ENCODE data around the gene CNTROB.

The CNTROB gene, protein sequence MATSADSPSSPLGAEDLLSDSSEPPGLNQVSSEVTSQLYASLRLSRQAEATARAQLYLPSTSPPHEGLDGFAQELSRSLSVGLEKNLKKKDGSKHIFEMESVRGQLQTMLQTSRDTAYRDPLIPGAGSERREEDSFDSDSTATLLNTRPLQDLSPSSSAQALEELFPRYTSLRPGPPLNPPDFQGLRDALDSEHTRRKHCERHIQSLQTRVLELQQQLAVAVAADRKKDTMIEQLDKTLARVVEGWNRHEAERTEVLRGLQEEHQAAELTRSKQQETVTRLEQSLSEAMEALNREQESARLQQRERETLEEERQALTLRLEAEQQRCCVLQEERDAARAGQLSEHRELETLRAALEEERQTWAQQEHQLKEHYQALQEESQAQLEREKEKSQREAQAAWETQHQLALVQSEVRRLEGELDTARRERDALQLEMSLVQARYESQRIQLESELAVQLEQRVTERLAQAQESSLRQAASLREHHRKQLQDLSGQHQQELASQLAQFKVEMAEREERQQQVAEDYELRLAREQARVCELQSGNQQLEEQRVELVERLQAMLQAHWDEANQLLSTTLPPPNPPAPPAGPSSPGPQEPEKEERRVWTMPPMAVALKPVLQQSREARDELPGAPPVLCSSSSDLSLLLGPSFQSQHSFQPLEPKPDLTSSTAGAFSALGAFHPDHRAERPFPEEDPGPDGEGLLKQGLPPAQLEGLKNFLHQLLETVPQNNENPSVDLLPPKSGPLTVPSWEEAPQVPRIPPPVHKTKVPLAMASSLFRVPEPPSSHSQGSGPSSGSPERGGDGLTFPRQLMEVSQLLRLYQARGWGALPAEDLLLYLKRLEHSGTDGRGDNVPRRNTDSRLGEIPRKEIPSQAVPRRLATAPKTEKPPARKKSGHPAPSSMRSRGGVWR

GRCh38 chr17:7931709-7932482, at the start of gene CNTROB, which contains the start of gene TRAPPC1:
Gene CNTROB (plus strand): TSS chr17:7932206. CDS start chr17:7933080, 874 bp downstream.
Gene TRAPPC1 (minus strand): TSS chr17:7931946. CDS start chr17:7931829, 117 bp downstream.
- DNase-seq (ENCODE audit: low spot score), result peak; percentile 100

DNA sequence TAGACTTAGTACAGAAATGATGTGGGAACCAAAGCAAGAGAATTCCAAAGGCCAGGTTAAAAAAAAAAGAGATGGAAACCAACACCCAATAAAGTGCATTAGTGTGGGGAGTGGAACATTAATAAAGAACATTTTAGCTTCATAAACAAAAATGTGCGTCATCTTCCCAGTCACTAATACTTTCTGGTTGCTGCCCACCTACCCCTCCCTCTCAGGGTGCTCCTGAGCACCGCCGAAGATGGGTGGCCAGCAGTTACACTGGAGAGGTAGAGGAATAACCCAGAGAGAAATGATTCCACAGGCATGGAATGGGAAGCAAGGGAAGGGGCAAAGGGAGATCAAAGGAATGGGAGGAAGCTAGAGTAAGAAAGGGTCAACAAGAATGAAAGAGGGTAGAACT, 49.4 kb upstream of the CNTROB start:
- DNase-seq (ENCODE audit: low spot score), result no peak

DNA sequence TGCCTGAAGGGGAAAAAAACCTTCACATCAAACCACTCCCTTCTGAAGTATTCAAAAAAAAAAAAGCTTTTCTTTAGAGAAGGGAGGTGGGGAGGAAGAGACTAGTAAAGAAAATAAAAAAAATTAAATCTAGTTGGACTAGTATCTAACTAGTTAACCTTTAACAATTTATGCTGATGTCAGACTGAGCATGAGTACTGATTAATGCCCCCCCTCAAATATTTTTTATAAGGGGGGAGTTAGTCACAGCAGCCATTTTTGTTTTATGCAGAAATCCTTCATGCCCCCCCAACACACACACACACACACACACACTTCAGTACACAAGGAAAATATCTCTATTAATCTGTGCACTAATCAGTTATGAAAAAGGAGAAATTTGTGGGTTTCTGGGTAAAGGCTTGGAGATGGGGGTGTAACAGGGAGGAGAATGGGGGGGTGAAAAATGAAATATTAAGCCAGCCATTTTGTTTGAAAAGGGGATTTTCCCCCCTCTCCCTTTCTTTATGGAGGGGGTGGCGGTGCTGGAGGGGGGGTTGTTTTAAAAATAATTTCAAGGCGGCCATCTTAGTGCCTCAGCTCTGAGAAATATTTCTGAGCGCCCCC, 48.1 kb upstream of the CNTROB start:
- no peak for DNase-seq (ENCODE audit: low spot score)

DNA sequence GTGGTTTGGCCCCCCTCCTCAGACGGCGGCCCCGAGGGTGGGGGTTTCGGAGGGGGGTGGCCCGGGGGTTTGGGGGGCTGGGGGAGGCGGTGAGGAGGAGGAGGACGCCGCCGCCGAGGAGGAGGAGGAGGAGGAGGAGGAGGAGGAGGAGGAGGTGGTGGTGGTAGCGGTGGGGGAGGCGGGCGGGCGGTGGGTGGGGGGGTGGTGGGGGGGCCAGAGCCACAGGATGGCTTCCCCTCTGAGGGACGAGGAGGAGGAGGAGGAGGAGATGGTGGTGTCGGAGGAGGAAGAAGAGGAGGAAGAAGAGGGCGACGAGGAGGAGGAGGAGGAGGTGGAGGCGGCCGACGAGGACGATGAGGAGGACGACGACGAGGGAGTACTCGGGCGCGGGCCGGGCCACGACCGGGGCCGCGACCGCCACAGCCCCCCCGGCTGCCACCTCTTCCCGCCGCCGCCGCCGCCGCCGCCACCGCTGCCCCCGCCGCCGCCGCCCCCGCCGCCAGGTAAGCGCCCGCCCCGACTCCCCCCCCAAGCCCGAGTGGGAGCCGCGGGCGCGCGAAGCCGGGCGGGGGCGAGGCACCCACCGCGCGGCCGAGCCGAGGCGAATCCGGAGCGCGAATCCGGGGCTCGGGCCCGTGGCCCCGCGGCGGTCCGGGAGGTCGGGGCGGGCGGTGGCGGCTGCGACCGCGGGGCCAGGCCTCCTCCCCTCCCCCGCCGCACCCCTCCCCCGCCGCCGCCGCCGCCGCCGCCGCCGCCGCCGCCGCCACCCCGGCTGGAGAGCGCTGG, 47.2 kb upstream of the CNTROB start:
- DNase-seq (ENCODE audit: low spot score), result no peak

GRCh38 chr17:7885367-7886226, 46.4 kb upstream of the CNTROB start:
- DNase-seq (ENCODE audit: low spot score), result peak; percentile 65

- no peak for DNase-seq (ENCODE audit: low spot score)
Observed at GRCh38 chr17:7886227-7887037, 45.6 kb upstream of the CNTROB start.

GRCh38 chr17:7887038-7887481, 44.9 kb upstream of the CNTROB start:
- DNase-seq (ENCODE audit: low spot score), result no peak

- peak; percentile 95 for DNase-seq (ENCODE audit: low spot score)
Observed at GRCh38 chr17:7887482-7888183, 44.4 kb upstream of the CNTROB start.

GRCh38 chr17:7888184-7888920, 43.7 kb upstream of the CNTROB start, which contains the start of gene CHD3:
Gene CHD3 (plus strand): TSS chr17:7888789. CDS start chr17:7889001, 212 bp downstream.
- no peak for DNase-seq (ENCODE audit: low spot score)

GRCh38 chr17:7889166-7889955, 42.6 kb upstream of the CNTROB start:
- peak; percentile 92 for DNase-seq (ENCODE audit: low spot score)

DNA sequence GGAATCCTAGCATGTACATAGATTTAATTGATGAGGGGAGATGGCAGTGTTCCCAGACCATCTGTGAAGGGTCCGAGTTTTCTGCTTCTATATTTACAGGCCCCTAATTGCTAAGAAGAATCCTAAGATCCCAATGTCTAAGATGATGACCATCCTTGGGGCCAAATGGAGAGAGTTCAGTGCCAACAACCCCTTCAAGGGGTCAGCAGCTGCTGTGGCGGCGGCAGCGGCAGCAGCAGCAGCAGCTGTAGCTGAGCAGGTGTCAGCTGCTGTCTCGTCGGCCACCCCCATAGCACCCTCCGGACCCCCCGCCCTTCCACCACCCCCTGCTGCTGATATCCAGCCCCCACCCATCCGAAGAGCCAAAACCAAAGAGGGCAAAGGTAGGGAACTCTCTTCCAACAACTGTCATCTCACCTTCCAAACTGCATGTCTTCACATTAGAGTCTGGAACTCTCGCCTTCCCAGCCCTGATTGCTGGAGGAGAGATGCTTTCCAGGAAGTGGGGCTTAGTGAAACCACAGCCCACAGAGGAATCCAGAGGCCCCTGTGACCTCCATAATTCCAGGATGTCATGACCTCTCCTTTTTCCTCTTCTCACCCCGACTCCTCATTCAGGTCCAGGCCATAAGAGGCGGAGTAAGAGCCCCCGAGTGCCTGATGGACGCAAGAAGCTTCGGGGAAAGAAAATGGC, 38.7 kb upstream of the CNTROB start:
- DNase-seq (ENCODE audit: low spot score), result no peak

- DNase-seq (ENCODE audit: low spot score), result no peak
Observed at GRCh38 chr17:7894226-7894625, 37.8 kb upstream of the CNTROB start.

- no peak for DNase-seq (ENCODE audit: low spot score)
Observed at GRCh38 chr17:7894866-7895265, 37.1 kb upstream of the CNTROB start.

GRCh38 chr17:7897090-7897489, 34.9 kb upstream of the CNTROB start:
- no peak for DNase-seq (ENCODE audit: low spot score)

DNA sequence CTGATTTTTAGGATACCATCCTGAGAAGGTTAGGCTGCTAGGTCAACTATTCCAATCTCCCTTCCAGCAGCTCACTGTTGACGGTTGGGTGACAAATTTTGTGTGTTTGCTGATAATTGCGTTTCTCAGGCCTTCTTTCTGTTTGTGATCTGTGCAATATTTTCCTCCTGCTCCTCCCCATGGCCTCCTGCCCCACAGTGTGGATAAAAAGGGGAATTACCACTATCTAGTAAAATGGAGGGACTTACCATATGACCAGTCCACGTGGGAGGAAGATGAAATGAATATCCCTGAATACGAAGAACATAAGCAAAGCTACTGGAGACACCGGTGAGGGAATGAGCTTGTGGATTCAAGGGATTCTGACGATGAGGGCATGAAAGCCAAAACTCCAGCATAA, 34.2 kb upstream of the CNTROB start:
- peak; percentile 72 for DNase-seq (ENCODE audit: low spot score)

Measured in AG08396 (cell line).